ENCODE data around the gene ENTPD3.

Gene ENTPD3

GRCh38 chr3:40463579-40463978, 76.6 kb downstream of the ENTPD3 start:
- H3K36me3 ChIP-seq (replicated peaks): peaks cover 58% of the 10 kb centered on the region
- in situ Hi-C loops (cut with HindIII; ENCODE audit: low pct_ligation_motif_present, low sequenced_read_pairs): no loop called here
- H3K27me3 ChIP-seq (replicated peaks): no peaks in the 10 kb centered on the region
- no peak overlapping the region for H3K27ac ChIP-seq
- no peak for TF ChIP-seq CTCF (IDR thresholded peaks at IDR 0.05; ENCODE audit: low read depth, low read length, missing control alignments)
- no peak for DNase-seq
- H3K4me3 ChIP-seq (ENCODE audit: low read depth, low read length): no peak overlapping the region

- in situ Hi-C loops (cut with HindIII; ENCODE audit: low pct_ligation_motif_present, low sequenced_read_pairs): no loop called here
- Histone ChIP-seq H3K36me3 (replicated peaks) (peaks cover 49% of the 10 kb centered on the region), H3K27ac (no peak overlapping the region)
These were observed 77.5 kb downstream of the ENTPD3 start for GRCh38 chr3:40464339-40465110.

GRCh38 chr3:40465111-40465407, 78.1 kb downstream of the ENTPD3 start:
- H3K4me3 ChIP-seq (ENCODE audit: low read depth, low read length): no peak overlapping the region
- no peak for DNase-seq
- in situ Hi-C loops (cut with HindIII; ENCODE audit: low pct_ligation_motif_present, low sequenced_read_pairs): no loop called here
- H3K27me3 ChIP-seq (replicated peaks): no peaks in the 10 kb centered on the region
- H3K27ac ChIP-seq: no peak overlapping the region
- no peak for TF ChIP-seq CTCF (IDR thresholded peaks at IDR 0.05; ENCODE audit: low read depth, low read length, missing control alignments)
- H3K36me3 ChIP-seq (replicated peaks): peaks cover 46% of the 10 kb centered on the region

More at GRCh38 chr3:40464339-40465110, 77.5 kb downstream of the ENTPD3 start:
- no peak for DNase-seq
- no peaks in the 10 kb centered on the region for H3K27me3 ChIP-seq (replicated peaks)
- no peak overlapping the region for H3K4me3 ChIP-seq (ENCODE audit: low read depth, low read length)
- TF ChIP-seq CTCF (IDR thresholded peaks at IDR 0.05; ENCODE audit: low read depth, low read length, missing control alignments): no peak

GRCh38 chr3:40465456-40465855, 78.5 kb downstream of the ENTPD3 start:
- peaks cover 43% of the 10 kb centered on the region for H3K36me3 ChIP-seq (replicated peaks)
- in situ Hi-C loops (cut with HindIII; ENCODE audit: low pct_ligation_motif_present, low sequenced_read_pairs): no loop called here
- DNase-seq: no peak
- no peaks in the 10 kb centered on the region for H3K27me3 ChIP-seq (replicated peaks)
- no peak overlapping the region for H3K4me3 ChIP-seq (ENCODE audit: low read depth, low read length)
- no peak for TF ChIP-seq CTCF (IDR thresholded peaks at IDR 0.05; ENCODE audit: low read depth, low read length, missing control alignments)
- no peak overlapping the region for H3K27ac ChIP-seq

- H3K27me3 ChIP-seq (replicated peaks): no peaks in the 10 kb centered on the region
- no peak overlapping the region for H3K27ac ChIP-seq
- peaks cover 19% of the 10 kb centered on the region for H3K36me3 ChIP-seq (replicated peaks)
- DNase-seq: no peak
- in situ Hi-C loops (cut with HindIII; ENCODE audit: low pct_ligation_motif_present, low sequenced_read_pairs): no loop called here
- TF ChIP-seq CTCF (IDR thresholded peaks at IDR 0.05; ENCODE audit: low read depth, low read length, missing control alignments): no peak
- H3K4me3 ChIP-seq (ENCODE audit: low read depth, low read length): no peak overlapping the region
These were observed 81.0 kb downstream of the ENTPD3 start for GRCh38 chr3:40468018-40468417.

GRCh38 chr3:40470701-40471100, 83.7 kb downstream of the ENTPD3 start:
- H3K27ac ChIP-seq: no peak overlapping the region
- in situ Hi-C loops (cut with HindIII; ENCODE audit: low pct_ligation_motif_present, low sequenced_read_pairs): no loop called here
- no peaks in the 10 kb centered on the region for H3K27me3 ChIP-seq (replicated peaks)
- TF ChIP-seq CTCF (IDR thresholded peaks at IDR 0.05; ENCODE audit: low read depth, low read length, missing control alignments): no peak
- no peak overlapping the region for H3K4me3 ChIP-seq (ENCODE audit: low read depth, low read length)
- H3K36me3 ChIP-seq (replicated peaks): no peaks in the 10 kb centered on the region
- no peak for DNase-seq

Measured in brain microvascular endothelial cell (primary cell).